Renal cortex interstitium (tissue), 11 donors: Measurements from ENCODE around the gene CNIH4. TPM values are rescaled to one million over a fixed set of nuclear protein-coding genes. Genes with fewer than 3 reads are reported as not detected.
"Not testable (repeated sequence)": the region's sequence is repeated elsewhere in the genome, so short reads cannot be mapped to it uniquely, and the experiment has no call there.

Experiments
- DNase-seq, 11 donors: peaks; one replicate each; pipeline ENCODE4 v3.0.0-alpha.2; 2013; ENCODE audit warnings: low read depth in 9 of 11, low spot score in 4 of 11; ENCODE audit errors: extremely low read depth in 1 of 11
- polyA plus RNA-seq, 3 donors: library from polyadenylated mRNA; unstranded; fragments of 120-200 nt; gene quantifications; one replicate each; pipeline ENCODE4 v1.2.1, GENCODE V29; 2013; ENCODE audit not compliant: insufficient read length in 3 of 3

CNIH4 gene
- polyA plus RNA-seq, 3 donors = 43.0 to 58.9 (median 45.7) TPM

GRCh38 chr1:224381880-224382548 is 25.3 kb downstream of the CNIH4 start:
- no peak for DNase-seq

GRCh38 chr1:224383218-224383617 is 26.5 kb downstream of the CNIH4 start:
- no peak for DNase-seq

GRCh38 chr1:224387302-224387912 is 30.7 kb downstream of the CNIH4 start:
- no peak for DNase-seq

- no peak for DNase-seq
Observed at GRCh38 chr1:224387943-224388342, 31.3 kb downstream of the CNIH4 start.

GRCh38 chr1:224390517-224390916 is 33.8 kb downstream of the CNIH4 start:
- DNase-seq = no peak

GRCh38 chr1:224392411-224393249 is 36.0 kb downstream of the CNIH4 start:
- no peak for DNase-seq

- DNase-seq = no peak
Observed at GRCh38 chr1:224393294-224393693, 36.6 kb downstream of the CNIH4 start.

- no peak for DNase-seq
Observed at GRCh38 chr1:224399887-224400286, 43.2 kb downstream of the CNIH4 start.

- no peak for DNase-seq
Observed at GRCh38 chr1:224402472-224403036, 45.9 kb downstream of the CNIH4 start.

- DNase-seq = no peak
Observed at GRCh38 chr1:224404916-224405603, 48.4 kb downstream of the CNIH4 start.

GRCh38 chr1:224405604-224405970 is 48.9 kb downstream of the CNIH4 start:
- no peak for DNase-seq

- DNase-seq = no peak
Observed at GRCh38 chr1:224406216-224406615, 49.5 kb downstream of the CNIH4 start.

- DNase-seq = no peak
Observed at GRCh38 chr1:224407571-224408293, 51.1 kb downstream of the CNIH4 start.

- DNase-seq = no peak
Observed at GRCh38 chr1:224408294-224408590, 51.6 kb downstream of the CNIH4 start.

GRCh38 chr1:224411766-224412165 is 55.1 kb downstream of the CNIH4 start:
- no peak for DNase-seq

- DNase-seq = no peak
Observed at GRCh38 chr1:224420106-224420505, 63.4 kb downstream of the CNIH4 start.

GRCh38 chr1:224425279-224425884 is 68.7 kb downstream of the CNIH4 start:
- no peak for DNase-seq

GRCh38 chr1:224426869-224427268 is 70.2 kb downstream of the CNIH4 start:
- not testable (repeated sequence) for DNase-seq
